Activated CD8-positive, alpha-beta T cell treated with anti-CD3 and anti-CD28 coated beads for 36 hours (primary cell): ENCODE results near the gene RFX8. TPM values are rescaled to one million over a fixed set of nuclear protein-coding genes. Genes with fewer than 3 reads are reported as not detected.

Source experiments
- ATAC-seq: fragments of 200-7000 bp; cut with Tn5 transposase; one replicate; pipeline ENCODE4 v1.10.0; 2021; ENCODE audit warnings: mild to moderate bottlenecking, moderate library complexity
- CTCF ChIA-PET: fragments of 350-600 bp; sonication (Branson Sonifier 250); formaldehyde crosslinking; loops from one replicate; lab custom pipeline; 2021; ENCODE audit warnings: antibody characterized with exemption; lab: Charles Lee
- POLR2A ChIA-PET: fragments of 350-600 bp; sonication (Branson Sonifier 250); formaldehyde crosslinking; loops from one replicate; lab custom pipeline; 2021; ENCODE audit warnings: antibody characterized with exemption; lab: Charles Lee
- DNase-seq: peaks from one replicate; pipeline ENCODE4 v3.0.0-alpha.2; 2020
- H3K27ac Mint-ChIP-seq: one replicate; pipeline ENCODE4 v1.8.0; 2021; ENCODE audit warnings: mild to moderate bottlenecking, mixed read lengths
- H3K27me3 Mint-ChIP-seq: one replicate; pipeline ENCODE4 v1.8.0; 2021; ENCODE audit warnings: mixed read lengths
- H3K36me3 Mint-ChIP-seq: one replicate; pipeline ENCODE4 v1.8.0; 2021; ENCODE audit warnings: low read depth, mixed read lengths
- H3K4me1 Mint-ChIP-seq: one replicate; pipeline ENCODE4 v1.8.0; 2021; ENCODE audit warnings: low read depth, mixed read lengths
- H3K4me3 Mint-ChIP-seq: one replicate; pipeline ENCODE4 v1.8.0; 2021; ENCODE audit warnings: mild to moderate bottlenecking, moderate library complexity, mixed read lengths
- H3K9me3 Mint-ChIP-seq: one replicate; pipeline ENCODE4 v1.8.0; 2021; ENCODE audit warnings: mixed read lengths
- CTCF ChIP-seq: fragments of 200-600 bp; IDR thresholded peaks from one replicate; pipeline ENCODE4 v1.8.0; 2022; ENCODE audit warnings: antibody characterized with exemption, mild to moderate bottlenecking
- intact Hi-C: fragments of 100-400 bp; cut with micrococcal nuclease; formaldehyde crosslinking; loops from one replicate; pipeline ENCODE4 v1.10.0; 2022
- total RNA-seq, 2 experiments: library from RNA; stranded (reverse); gene quantifications; one replicate each; pipeline ENCODE4 v1.2.3, GENCODE V29; 2021

The RFX8 gene
- total RNA-seq, 2 experiments from 2014 or later = 0.18 TPM; not detected in 1

DNA sequence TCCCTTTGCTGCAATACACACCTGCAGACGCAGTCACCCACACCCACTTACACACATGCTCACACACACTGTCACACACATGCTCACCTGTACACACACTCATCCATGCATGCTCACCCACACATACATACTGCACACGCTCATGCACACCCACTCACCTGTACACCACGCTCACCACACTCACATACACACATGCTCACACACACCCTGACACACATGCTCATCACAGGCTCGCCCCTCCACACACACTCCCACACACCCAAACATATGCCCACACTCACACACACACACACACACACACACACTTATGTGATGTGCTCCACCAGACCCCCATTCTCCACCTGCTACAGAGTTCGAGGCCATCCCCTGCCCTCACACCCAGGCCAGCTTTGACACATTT, 64.8 kb downstream of the RFX8 start:
- POLR2A ChIA-PET = no interaction called here
- ATAC-seq = no peak
- intact Hi-C loops = loop anchor here (10.0 kb wide), 1 partner anchor 245 kb away; no protein-coding TSS in a partner anchor
- CTCF ChIA-PET = interaction anchor here (2.2 kb wide), 1 partner anchor 9 kb away, joined by 12 read pairs; no protein-coding TSS in a partner anchor
- H3K27me3 Mint-ChIP-seq = peaks cover 2% of the 10 kb centered on the region
- no peak overlapping the region for H3K4me3 Mint-ChIP-seq
- DNase-seq = no peak
- H3K27ac Mint-ChIP-seq = no peak overlapping the region
- no peaks in the 10 kb centered on the region for H3K36me3 Mint-ChIP-seq
- TF ChIP-seq CTCF = no peak
- peaks cover 2% of the 10 kb centered on the region for H3K9me3 Mint-ChIP-seq
- H3K4me1 Mint-ChIP-seq = no peaks in the 10 kb centered on the region

DNA sequence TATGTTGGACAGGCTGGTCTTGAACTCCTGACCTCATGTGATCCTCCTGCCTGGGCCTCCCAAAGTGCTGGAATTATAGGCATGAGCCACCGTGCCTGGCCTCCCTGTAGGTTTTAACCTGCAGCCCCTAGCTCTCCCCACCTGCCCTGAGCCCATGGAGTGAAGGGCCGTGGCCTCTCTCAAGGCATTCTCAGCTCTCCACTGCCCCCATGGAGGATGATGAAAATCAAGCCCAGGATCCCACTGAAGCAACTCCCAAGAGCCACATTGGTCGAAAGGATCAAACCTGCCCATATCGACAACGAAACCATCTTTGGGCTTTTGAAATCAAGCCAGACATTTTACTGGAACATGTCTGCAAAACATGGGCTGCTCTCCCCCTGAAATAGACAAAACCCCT, 65.2 kb downstream of the RFX8 start:
- intact Hi-C loops = loop anchor here (10.0 kb wide), 1 partner anchor 245 kb away; no protein-coding TSS in a partner anchor
- ATAC-seq (no peak), DNase-seq (no peak)
- H3K27me3 Mint-ChIP-seq = peaks cover 2% of the 10 kb centered on the region
- ChIA-PET POLR2A (no interaction called here), CTCF (interaction anchor here (2.2 kb wide), 1 partner anchor 9 kb away, joined by 12 read pairs; no protein-coding TSS in a partner anchor)
- no peaks in the 10 kb centered on the region for H3K9me3 Mint-ChIP-seq
- H3K4me3 Mint-ChIP-seq = no peak overlapping the region
- no peaks in the 10 kb centered on the region for H3K4me1 Mint-ChIP-seq
- TF ChIP-seq CTCF = no peak
- no peak overlapping the region for H3K27ac Mint-ChIP-seq
- H3K36me3 Mint-ChIP-seq = no peaks in the 10 kb centered on the region

DNA sequence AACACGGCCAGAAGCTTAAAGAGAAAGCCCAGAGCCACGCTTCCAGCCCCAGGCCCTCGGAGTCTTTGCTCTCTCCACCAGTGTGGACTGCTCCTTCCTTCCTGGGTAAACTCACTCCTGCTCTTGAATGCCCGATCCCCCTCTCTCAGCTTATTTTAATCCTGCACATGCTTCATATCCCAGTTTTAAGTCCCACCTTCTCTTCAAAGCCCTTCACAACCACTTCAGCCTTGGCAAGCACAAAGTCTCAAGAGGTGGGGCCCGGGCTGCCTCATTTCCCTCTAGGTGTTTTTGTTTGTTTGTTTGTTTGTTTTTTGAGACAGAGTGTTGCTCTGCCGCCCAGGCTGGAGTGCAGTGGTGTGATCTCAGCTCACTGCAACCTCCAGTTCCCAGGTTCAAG, 66.0 kb downstream of the RFX8 start:
- intact Hi-C loops = no loop called here
- Mint-ChIP-seq H3K4me3 (no peak overlapping the region), H3K36me3 (no peaks in the 10 kb centered on the region), H3K9me3 (no peaks in the 10 kb centered on the region), H3K27ac (no peak overlapping the region), H3K4me1 (no peaks in the 10 kb centered on the region), H3K27me3 (peaks cover 2% of the 10 kb centered on the region)
- ATAC-seq (no peak), DNase-seq (no peak)
- ChIA-PET POLR2A (no interaction called here), CTCF (interaction anchor here (0.5 to 2.7 kb wide), 3 partner anchors 10 to 422 kb away, joined by 3 to 12 read pairs (median 6); no protein-coding TSS in a partner anchor)
- no peak for TF ChIP-seq CTCF

DNA sequence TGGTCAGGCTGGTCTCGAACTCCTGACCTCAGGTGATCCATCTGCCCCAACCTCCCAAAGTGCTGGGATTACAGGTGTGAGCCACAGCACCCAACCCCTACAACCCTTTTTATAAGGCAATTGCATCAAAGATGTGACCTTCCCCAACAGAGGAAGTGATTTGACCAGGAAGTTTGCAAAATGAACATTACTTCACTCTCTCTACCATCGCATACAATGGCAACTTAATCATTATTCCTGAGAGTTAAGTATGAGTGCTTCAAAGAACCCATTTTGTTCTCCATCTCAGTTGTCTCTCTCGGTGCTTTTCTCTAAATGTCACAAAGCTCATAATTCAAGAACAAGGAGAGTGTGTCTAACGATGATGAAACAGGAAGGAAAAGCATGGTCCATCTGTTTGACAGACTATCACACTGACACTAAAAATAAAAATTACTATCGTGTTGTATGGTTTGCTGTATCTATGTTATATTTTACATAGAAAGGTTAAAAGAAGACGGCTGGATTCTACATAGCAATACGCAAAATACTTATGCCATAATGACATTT, 69.5 kb downstream of the RFX8 start:
- H3K36me3 Mint-ChIP-seq = no peaks in the 10 kb centered on the region
- no peak overlapping the region for H3K4me3 Mint-ChIP-seq
- ChIA-PET CTCF (interaction anchor here (0.8 to 1.0 kb wide), 2 partner anchors 13 to 70 kb away, joined by 3 read pairs; partner anchors contain the start of gene RFX8), POLR2A (interaction anchor here (0.6 kb wide), 1 partner anchor 72 kb away, joined by 3 read pairs; no protein-coding TSS in a partner anchor)
- DNase-seq (no peak), ATAC-seq (no peak)
- H3K27me3 Mint-ChIP-seq = peaks cover 10% of the 10 kb centered on the region
- H3K4me1 Mint-ChIP-seq = no peaks in the 10 kb centered on the region
- no peak overlapping the region for H3K27ac Mint-ChIP-seq
- TF ChIP-seq CTCF = no peak
- intact Hi-C loops = no loop called here
- no peaks in the 10 kb centered on the region for H3K9me3 Mint-ChIP-seq

DNA sequence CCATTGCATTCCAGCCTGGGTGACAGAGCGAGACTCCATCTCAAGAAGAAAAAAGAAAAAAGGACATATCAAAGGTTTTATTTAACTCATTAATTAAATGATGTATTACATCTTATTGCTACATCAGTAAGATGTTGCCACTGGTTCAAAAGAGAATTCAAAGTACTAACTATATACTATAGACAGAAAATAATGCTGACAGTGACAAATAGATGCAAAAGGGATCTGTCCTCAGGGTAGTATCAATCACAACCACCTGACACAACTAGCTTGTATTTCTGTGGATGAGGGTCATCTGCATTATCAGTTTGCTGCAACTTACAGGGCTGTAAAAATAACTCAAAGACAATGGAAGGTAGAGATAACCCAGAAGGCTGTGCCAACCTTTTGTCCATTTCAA, 71.2 kb downstream of the RFX8 start:
- no peaks in the 10 kb centered on the region for H3K4me1 Mint-ChIP-seq
- no peak for TF ChIP-seq CTCF
- no peak overlapping the region for H3K27ac Mint-ChIP-seq
- POLR2A ChIA-PET = no interaction called here
- H3K9me3 Mint-ChIP-seq = no peaks in the 10 kb centered on the region
- DNase-seq (no peak), ATAC-seq (no peak)
- CTCF ChIA-PET = no interaction called here
- H3K36me3 Mint-ChIP-seq = no peaks in the 10 kb centered on the region
- intact Hi-C loops = no loop called here
- H3K4me3 Mint-ChIP-seq = no peak overlapping the region
- H3K27me3 Mint-ChIP-seq = peaks cover 17% of the 10 kb centered on the region
